C4-2B (cell line): ENCODE data around the gene VASH2.

Source experiments
- CTCF ChIP-seq: fragments of 450-650 bp; conservative IDR thresholded peaks from 2 replicates; pipeline ENCODE4 v1.5.1; 2017; ENCODE audit warnings: mild to moderate bottlenecking
- ZFX ChIP-seq: fragments of 450-650 bp; IDR thresholded peaks from 2 replicates; pipeline ENCODE4 v1.6.1; 2017

GRCh38 chr1:212915245-212916091 lies 34.9 kb upstream of the VASH2 start:
- TF ChIP-seq CTCF = peak; percentile 29
- TF ChIP-seq ZFX = no peak
